OCI-LY3 (cell line): ENCODE measurements around the gene PIWIL4.

Source experiments
- EZH2phosphoT487 ChIP-seq: fragments of 200-600 bp; shearing (Covaris generic); IDR thresholded peaks from 2 replicates; pipeline ENCODE4 v1.6.1; 2018; ENCODE audit warnings: antibody characterized with exemption, mixed run types, low read depth
- TF ChIP-seq, protein P1 (sequence below): fragments of 200-600, 300-600 bp; sonication (generic); IDR thresholded peaks from 2 replicates; pipeline ENCODE4 v1.5.1; 2014; ENCODE audit warnings: antibody characterized with exemption, low read length, low read depth

DNA sequence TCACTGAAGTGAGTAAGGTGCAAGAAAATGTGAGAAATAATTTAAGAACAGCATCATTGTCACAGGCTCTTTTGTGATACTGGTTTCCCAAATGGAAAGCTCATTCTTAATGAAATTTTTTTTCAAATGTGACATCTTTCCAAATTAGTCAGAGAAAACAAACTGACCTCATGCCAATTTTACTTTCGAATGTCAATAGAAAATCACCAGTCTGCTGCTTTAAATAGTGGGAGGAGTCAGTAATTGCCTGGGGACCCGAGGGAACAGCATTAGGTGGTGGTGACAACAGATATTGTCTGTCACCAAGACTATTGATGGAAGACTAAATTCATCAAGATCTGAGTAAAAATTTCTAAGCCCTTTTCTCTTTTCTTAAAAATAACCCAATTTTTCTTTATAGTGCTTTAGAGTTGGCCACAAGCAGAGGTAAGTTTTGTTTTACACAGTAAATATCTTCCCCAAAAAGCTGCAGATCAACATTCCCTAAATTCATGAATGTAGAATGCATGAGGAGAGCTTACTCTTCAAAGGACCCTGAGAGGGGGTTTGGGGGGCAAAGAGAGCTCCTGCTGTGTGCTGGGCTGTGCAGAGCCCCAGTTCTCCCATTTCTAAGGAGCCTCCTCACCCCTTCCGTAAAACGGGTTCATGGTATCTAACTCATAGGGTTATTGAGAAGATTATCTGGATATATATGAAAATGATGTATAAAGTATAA, 95.1 kb downstream of the PIWIL4 start:
- TF ChIP-seq, protein P1, sequence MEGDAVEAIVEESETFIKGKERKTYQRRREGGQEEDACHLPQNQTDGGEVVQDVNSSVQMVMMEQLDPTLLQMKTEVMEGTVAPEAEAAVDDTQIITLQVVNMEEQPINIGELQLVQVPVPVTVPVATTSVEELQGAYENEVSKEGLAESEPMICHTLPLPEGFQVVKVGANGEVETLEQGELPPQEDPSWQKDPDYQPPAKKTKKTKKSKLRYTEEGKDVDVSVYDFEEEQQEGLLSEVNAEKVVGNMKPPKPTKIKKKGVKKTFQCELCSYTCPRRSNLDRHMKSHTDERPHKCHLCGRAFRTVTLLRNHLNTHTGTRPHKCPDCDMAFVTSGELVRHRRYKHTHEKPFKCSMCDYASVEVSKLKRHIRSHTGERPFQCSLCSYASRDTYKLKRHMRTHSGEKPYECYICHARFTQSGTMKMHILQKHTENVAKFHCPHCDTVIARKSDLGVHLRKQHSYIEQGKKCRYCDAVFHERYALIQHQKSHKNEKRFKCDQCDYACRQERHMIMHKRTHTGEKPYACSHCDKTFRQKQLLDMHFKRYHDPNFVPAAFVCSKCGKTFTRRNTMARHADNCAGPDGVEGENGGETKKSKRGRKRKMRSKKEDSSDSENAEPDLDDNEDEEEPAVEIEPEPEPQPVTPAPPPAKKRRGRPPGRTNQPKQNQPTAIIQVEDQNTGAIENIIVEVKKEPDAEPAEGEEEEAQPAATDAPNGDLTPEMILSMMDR = no peak
- TF ChIP-seq EZH2phosphoT487 = no peak
